ENCODE measurements around the gene KRTAP5-7.

KRTAP5-7 gene

GRCh38 chr11:71519546-71519945 is 7.5 kb upstream of the KRTAP5-7 start:
- Histone ChIP-seq H3K9ac (ENCODE audit: low read length) (no peak overlapping the region), H3K9me3 (ENCODE audit: control insufficient read depth, low read length) (peaks cover 3% of the 10 kb centered on the region), H2BK15ac (ENCODE audit: low read depth, poor library complexity, severe bottlenecking) (no peak overlapping the region), H3K14ac (ENCODE audit: low read length in 2 of 2) (no peak overlapping the region), H4K91ac (ENCODE audit: low read length) (no peak overlapping the region), H2BK12ac (ENCODE audit: low read length in 2 of 2) (no peak overlapping the region), H2AFZ (ENCODE audit: low read depth, low read length) (no peak overlapping the region), H4K8ac (ENCODE audit: low read length) (no peak overlapping the region), H3K4ac (ENCODE audit: low read depth in 1 of 2, low read length in 2 of 2) (no peak overlapping the region), H2AK5ac (ENCODE audit: low read length, severe bottlenecking) (no peak overlapping the region), H3K4me2 (ENCODE audit: low read length, poor library complexity, severe bottlenecking) (no peak overlapping the region), H3K27me3 (ENCODE audit: control insufficient read depth in 1 of 2, insufficient read depth in 1 of 2, low read length in 2 of 2) (no peaks in the 10 kb centered on the region), H3K18ac (ENCODE audit: low read depth in 1 of 2, low read length in 2 of 2) (no peak overlapping the region), H3K27ac (ENCODE audit: low read length, poor library complexity, severe bottlenecking) (no peak overlapping the region), H2BK5ac (ENCODE audit: low read depth, low read length, poor library complexity, severe bottlenecking) (no peak overlapping the region), H3K79me1 (replicated peaks; ENCODE audit: low read length, poor library complexity, severe bottlenecking) (no peaks in the 10 kb centered on the region), H3K4me3 (ENCODE audit: insufficient read depth in 1 of 2, low read depth in 1 of 2, low read length in 2 of 2) (no peak overlapping the region), H3K36me3 (ENCODE audit: control insufficient read depth in 1 of 2, insufficient read depth in 2 of 2, low read depth in 1 of 2, low read length in 2 of 2) (peaks cover 0 to 7% of the 10 kb centered on the region in 2 experiments), H3K4me1 (ENCODE audit: control insufficient read depth, insufficient read depth, low read depth, low read length) (no peaks in the 10 kb centered on the region), H2BK120ac (ENCODE audit: low read depth, low read length) (no peak overlapping the region), H3K23ac (ENCODE audit: low read length in 2 of 2) (no peak overlapping the region)
- WGBS: 91% methylated on average over 10 of the region's 10 CpGs
- DNase-seq: no peak

GRCh38 chr11:71525188-71525937 is 1.7 kb upstream of the KRTAP5-7 start:
- Histone ChIP-seq H3K14ac (ENCODE audit: low read length in 2 of 2) (no peak overlapping the region), H3K4me3 (ENCODE audit: insufficient read depth in 1 of 2, low read depth in 1 of 2, low read length in 2 of 2) (no peak overlapping the region), H3K4ac (ENCODE audit: low read depth in 1 of 2, low read length in 2 of 2) (no peak overlapping the region), H2AFZ (ENCODE audit: low read depth, low read length) (no peak overlapping the region), H2BK15ac (ENCODE audit: low read depth, poor library complexity, severe bottlenecking) (no peak overlapping the region), H3K27me3 (ENCODE audit: control insufficient read depth in 1 of 2, insufficient read depth in 1 of 2, low read length in 2 of 2) (peaks cover 0 to 8% of the 10 kb centered on the region in 2 experiments), H3K18ac (ENCODE audit: low read depth in 1 of 2, low read length in 2 of 2) (no peak overlapping the region), H2BK12ac (ENCODE audit: low read length in 2 of 2) (no peak overlapping the region), H4K8ac (ENCODE audit: low read length) (no peak overlapping the region), H4K91ac (ENCODE audit: low read length) (no peak overlapping the region), H3K79me1 (replicated peaks; ENCODE audit: low read length, poor library complexity, severe bottlenecking) (no peaks in the 10 kb centered on the region), H3K36me3 (ENCODE audit: control insufficient read depth in 1 of 2, insufficient read depth in 2 of 2, low read depth in 1 of 2, low read length in 2 of 2) (peaks cover 0 to 7% of the 10 kb centered on the region in 2 experiments), H3K4me1 (ENCODE audit: control insufficient read depth, insufficient read depth, low read depth, low read length) (no peaks in the 10 kb centered on the region), H3K4me2 (ENCODE audit: low read length, poor library complexity, severe bottlenecking) (no peak overlapping the region), H3K23ac (ENCODE audit: low read length in 2 of 2) (no peak overlapping the region), H2BK5ac (ENCODE audit: low read depth, low read length, poor library complexity, severe bottlenecking) (no peak overlapping the region), H3K9ac (ENCODE audit: low read length) (no peak overlapping the region), H3K9me3 (ENCODE audit: control insufficient read depth, low read length) (peaks cover 3% of the 10 kb centered on the region), H2BK120ac (ENCODE audit: low read depth, low read length) (no peak overlapping the region), H2AK5ac (ENCODE audit: low read length, severe bottlenecking) (no peak overlapping the region), H3K27ac (ENCODE audit: low read length, poor library complexity, severe bottlenecking) (no peak overlapping the region)
- no peak for DNase-seq
- 58% methylated on average over 3 of the region's 3 CpGs for WGBS

- H2BK12ac ChIP-seq (ENCODE audit: low read length in 2 of 2): no peak overlapping the region
- no peak overlapping the region for H3K18ac ChIP-seq (ENCODE audit: low read depth in 1 of 2, low read length in 2 of 2)
- H3K27me3 ChIP-seq (ENCODE audit: control insufficient read depth in 1 of 2, insufficient read depth in 1 of 2, low read length in 2 of 2): peaks cover 0 to 8% of the 10 kb centered on the region in 2 experiments
- H3K4me2 ChIP-seq (ENCODE audit: low read length, poor library complexity, severe bottlenecking): no peak overlapping the region
- no peak overlapping the region for H4K91ac ChIP-seq (ENCODE audit: low read length)
- H3K36me3 ChIP-seq (ENCODE audit: control insufficient read depth in 1 of 2, insufficient read depth in 2 of 2, low read depth in 1 of 2, low read length in 2 of 2): peaks cover 0 to 7% of the 10 kb centered on the region in 2 experiments
- H3K4me1 ChIP-seq (ENCODE audit: control insufficient read depth, insufficient read depth, low read depth, low read length): no peaks in the 10 kb centered on the region
- H3K9ac ChIP-seq (ENCODE audit: low read length): no peak overlapping the region
- no peak for DNase-seq
- 45% methylated on average over 2 of the region's 2 CpGs for WGBS
- H3K9me3 ChIP-seq (ENCODE audit: control insufficient read depth, low read length): peaks cover 3% of the 10 kb centered on the region
- no peak overlapping the region for H2BK5ac ChIP-seq (ENCODE audit: low read depth, low read length, poor library complexity, severe bottlenecking)
- no peak overlapping the region for H2AFZ ChIP-seq (ENCODE audit: low read depth, low read length)
- no peak overlapping the region for H3K14ac ChIP-seq (ENCODE audit: low read length in 2 of 2)
- no peak overlapping the region for H2BK120ac ChIP-seq (ENCODE audit: low read depth, low read length)
- no peak overlapping the region for H4K8ac ChIP-seq (ENCODE audit: low read length)
- no peak overlapping the region for H2AK5ac ChIP-seq (ENCODE audit: low read length, severe bottlenecking)
- no peaks in the 10 kb centered on the region for H3K79me1 ChIP-seq (replicated peaks; ENCODE audit: low read length, poor library complexity, severe bottlenecking)
- H3K4ac ChIP-seq (ENCODE audit: low read depth in 1 of 2, low read length in 2 of 2): no peak overlapping the region
- H3K4me3 ChIP-seq (ENCODE audit: insufficient read depth in 1 of 2, low read depth in 1 of 2, low read length in 2 of 2): no peak overlapping the region
- no peak overlapping the region for H2BK15ac ChIP-seq (ENCODE audit: low read depth, poor library complexity, severe bottlenecking)
- H3K23ac ChIP-seq (ENCODE audit: low read length in 2 of 2): no peak overlapping the region
- no peak overlapping the region for H3K27ac ChIP-seq (ENCODE audit: low read length, poor library complexity, severe bottlenecking)
Observed at GRCh38 chr11:71525938-71526495, 1.1 kb upstream of the KRTAP5-7 start.

GRCh38 chr11:71527576-71528210 is 626 bp downstream of the KRTAP5-7 start:
- Histone ChIP-seq H3K23ac (ENCODE audit: low read length in 2 of 2) (no peak overlapping the region), H3K9me3 (ENCODE audit: control insufficient read depth, low read length) (no peaks in the 10 kb centered on the region), H2AFZ (ENCODE audit: low read depth, low read length) (no peak overlapping the region), H3K4me2 (ENCODE audit: low read length, poor library complexity, severe bottlenecking) (no peak overlapping the region), H2BK12ac (ENCODE audit: low read length in 2 of 2) (no peak overlapping the region), H3K36me3 (ENCODE audit: control insufficient read depth in 1 of 2, insufficient read depth in 2 of 2, low read depth in 1 of 2, low read length in 2 of 2) (no peaks in the 10 kb centered on the region), H2AK5ac (ENCODE audit: low read length, severe bottlenecking) (no peak overlapping the region), H3K4ac (ENCODE audit: low read depth in 1 of 2, low read length in 2 of 2) (no peak overlapping the region), H4K91ac (ENCODE audit: low read length) (no peak overlapping the region), H2BK5ac (ENCODE audit: low read depth, low read length, poor library complexity, severe bottlenecking) (no peak overlapping the region), H3K18ac (ENCODE audit: low read depth in 1 of 2, low read length in 2 of 2) (no peak overlapping the region), H4K8ac (ENCODE audit: low read length) (peak overlapping the region; percentile 69), H3K27me3 (ENCODE audit: control insufficient read depth in 1 of 2, insufficient read depth in 1 of 2, low read length in 2 of 2) (peaks cover 0 to 11% of the 10 kb centered on the region in 2 experiments), H2BK120ac (ENCODE audit: low read depth, low read length) (no peak overlapping the region), H3K14ac (ENCODE audit: low read length in 2 of 2) (peak overlapping the region in 1 of 2 experiments; percentile 93), H2BK15ac (ENCODE audit: low read depth, poor library complexity, severe bottlenecking) (no peak overlapping the region), H3K27ac (ENCODE audit: low read length, poor library complexity, severe bottlenecking) (no peak overlapping the region), H3K79me1 (replicated peaks; ENCODE audit: low read length, poor library complexity, severe bottlenecking) (no peaks in the 10 kb centered on the region), H3K4me3 (ENCODE audit: insufficient read depth in 1 of 2, low read depth in 1 of 2, low read length in 2 of 2) (no peak overlapping the region), H3K9ac (ENCODE audit: low read length) (no peak overlapping the region), H3K4me1 (ENCODE audit: control insufficient read depth, insufficient read depth, low read depth, low read length) (no peaks in the 10 kb centered on the region)
- 85% methylated on average over 6 of the region's 6 CpGs for WGBS
- DNase-seq: no peak
